GM12865 (cell line): ENCODE measurements around the gene AMOTL1.
A peak's percentile ranks its signal among the peaks of the same experiment; 100 is the strongest.

Experiments used
- DNase-seq: peaks from one replicate; pipeline ENCODE4 v3.0.0; 2010; ENCODE audit warnings: low read depth
- H3K4me3 ChIP-seq: 2 replicates; pipeline ENCODE4 v1.5.1; 2011; ENCODE audit warnings: mild to moderate bottlenecking, low read depth, low read length, control low read depth
- CTCF ChIP-seq: IDR thresholded peaks from 2 replicates; pipeline ENCODE4 v1.5.1; 2011; ENCODE audit warnings: low read length, control low read depth, low read depth, inconsistent platforms; ENCODE audit not compliant: insufficient read depth; ENCODE audit errors: missing control alignments

AMOTL1 gene

GRCh38 chr11:94873916-94874540 is 105.9 kb downstream of the AMOTL1 start:
- no peak for DNase-seq
- H3K4me3 ChIP-seq, result no peak overlapping the region
- no peak for TF ChIP-seq CTCF

DNA sequence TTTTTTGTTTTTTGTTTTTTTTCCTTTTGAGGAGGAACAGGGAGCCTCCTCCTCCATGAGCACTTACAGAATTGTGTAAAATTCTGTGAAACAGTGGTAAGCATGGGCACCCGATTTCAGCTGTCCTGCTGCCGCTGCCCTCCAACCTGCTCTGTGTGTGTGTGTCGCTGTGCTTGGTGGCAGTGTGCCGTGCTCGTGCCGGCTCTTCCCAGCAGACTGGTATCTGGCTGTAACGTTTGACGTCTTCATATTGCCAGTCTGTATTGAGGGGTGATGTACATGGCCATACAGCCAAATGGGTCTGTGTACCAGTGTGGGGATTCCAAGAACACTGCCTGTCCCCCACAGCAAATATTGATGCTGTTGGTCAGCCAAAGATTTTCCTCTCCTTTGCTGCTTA is 108.1 kb downstream of the AMOTL1 start:
- no peak for DNase-seq

DNA sequence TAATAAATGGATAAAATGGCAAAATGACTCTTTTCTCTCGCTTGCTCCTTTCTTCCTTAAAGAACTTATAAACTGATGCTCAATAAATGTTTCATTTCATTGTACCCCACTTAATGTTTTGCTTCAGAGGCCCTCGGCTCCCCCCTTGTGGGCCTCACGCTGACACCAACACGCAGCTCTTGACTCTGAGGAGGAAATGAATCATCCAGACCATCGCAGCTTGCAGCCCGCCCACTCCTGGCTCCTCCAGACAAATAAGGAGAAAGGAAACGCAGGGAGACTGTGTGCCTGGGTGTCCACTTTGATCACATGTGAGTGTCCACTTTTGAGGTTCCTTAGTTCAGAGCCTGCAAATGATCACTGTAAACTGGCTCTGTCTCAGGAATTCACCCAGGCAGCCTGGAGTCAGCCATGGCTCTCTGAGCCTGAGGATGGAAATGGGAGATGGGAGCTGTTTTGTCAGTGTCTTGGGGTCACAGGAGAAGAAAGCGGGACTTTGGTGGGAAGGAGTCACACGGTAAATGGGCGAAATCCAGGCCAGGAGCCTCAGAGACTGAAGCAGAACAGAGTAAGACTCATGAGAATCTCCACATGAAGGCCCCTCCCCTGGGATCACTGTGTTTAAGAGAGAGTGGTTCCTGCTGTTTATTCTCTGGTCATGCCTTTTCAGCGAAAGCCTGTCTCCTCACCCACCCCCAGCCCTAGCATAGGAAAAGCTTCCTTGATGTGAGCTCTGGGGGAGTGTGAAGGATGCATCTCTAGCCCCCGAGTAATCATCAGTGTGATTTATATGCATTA is 108.7 kb downstream of the AMOTL1 start:
- DNase-seq, result peak; percentile 46
- TF ChIP-seq CTCF, result no peak
- no peak overlapping the region for H3K4me3 ChIP-seq

More for the DNA sequence above, 108.1 kb downstream of the AMOTL1 start:
- TF ChIP-seq CTCF, result no peak
- no peak overlapping the region for H3K4me3 ChIP-seq

DNA sequence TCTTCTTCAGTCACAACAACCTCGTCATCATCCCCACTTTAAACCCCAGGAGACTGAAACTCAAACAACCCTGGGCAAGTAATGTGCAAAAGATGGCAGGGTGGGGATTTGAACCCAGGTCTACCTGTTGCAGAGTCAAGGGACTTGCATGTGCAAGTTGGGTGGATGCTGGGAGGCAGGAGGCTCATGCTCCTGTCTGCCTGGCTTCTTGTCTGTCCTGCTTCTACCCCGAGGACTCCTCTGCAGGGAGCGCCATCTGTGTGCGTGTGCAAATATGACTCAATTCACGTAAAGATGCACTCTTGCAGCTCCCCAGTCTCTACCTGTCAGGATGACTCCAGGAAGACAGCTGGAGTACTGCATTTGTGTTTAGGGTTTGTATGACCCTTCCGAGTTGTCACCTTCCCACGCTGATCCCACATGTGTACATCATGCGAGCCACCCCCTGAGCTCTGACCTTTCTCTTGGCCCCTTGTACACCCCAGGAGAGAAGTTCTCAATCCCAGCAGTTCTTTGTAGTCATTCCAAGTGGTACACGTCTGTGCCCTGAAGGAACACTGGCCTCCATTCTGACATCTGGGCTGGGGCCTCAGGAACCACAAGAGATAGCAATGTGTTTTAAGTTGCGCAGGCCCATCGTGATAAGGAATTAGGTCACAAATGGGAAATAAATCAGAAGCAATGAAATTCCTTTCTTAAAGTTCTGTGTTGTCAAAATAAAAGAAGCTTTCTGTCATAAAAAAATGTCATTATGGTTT is 109.5 kb downstream of the AMOTL1 start:
- no peak for TF ChIP-seq CTCF
- no peak for DNase-seq
- H3K4me3 ChIP-seq, result no peak overlapping the region

GRCh38 chr11:94879006-94879405 is 110.8 kb downstream of the AMOTL1 start:
- TF ChIP-seq CTCF, result no peak
- no peak overlapping the region for H3K4me3 ChIP-seq
- no peak for DNase-seq

GRCh38 chr11:94880216-94880615 is 112.1 kb downstream of the AMOTL1 start:
- no peak overlapping the region for H3K4me3 ChIP-seq
- no peak for TF ChIP-seq CTCF
- DNase-seq, result no peak
